HepG2 (cell line): ENCODE data around the gene LAMA5. TPM values are rescaled to one million over a fixed set of nuclear protein-coding genes. Genes with fewer than 3 reads are reported as not detected.
A peak's percentile ranks its signal among the peaks of the same experiment; 100 is the strongest.

Experiments used
- ATF7-NPFF ChIP-seq: sonication (generic); formaldehyde crosslinking; IDR thresholded peaks from 2 replicates; pipeline ENCODE4 v1.8.1; 2023; ENCODE audit warnings: mild to moderate bottlenecking, low read depth, missing genetic modification reagents, moderate library complexity
- CENPX ChIP-seq: sonication (generic); formaldehyde crosslinking; IDR thresholded peaks from 2 replicates; pipeline ENCODE4 v1.9.0; 2021; ENCODE audit warnings: mild to moderate bottlenecking, missing genetic modification reagents, moderate library complexity
- GPBP1L1 ChIP-seq: sonication (generic); formaldehyde crosslinking; IDR thresholded peaks from 2 replicates; pipeline ENCODE4 v1.5.0; 2020; ENCODE audit warnings: mild to moderate bottlenecking, missing genetic modification reagents
- HHEX ChIP-seq: IDR thresholded peaks from 2 replicates; pipeline ENCODE4 v1.6.1; 2016; ENCODE audit warnings: control low read depth
- HOMEZ ChIP-seq: IDR thresholded peaks from 2 replicates; pipeline ENCODE4 v1.6.1; 2016; ENCODE audit warnings: low read depth
- NCOA1 ChIP-seq: sonication (generic); formaldehyde crosslinking; IDR thresholded peaks from 2 replicates; pipeline ENCODE4 v1.9.0; 2021; ENCODE audit warnings: missing genetic modification reagents
- NFATC3 ChIP-seq: sonication (generic); formaldehyde crosslinking; IDR thresholded peaks from 2 replicates; pipeline ENCODE4 v1.5.1; 2020; ENCODE audit warnings: mild to moderate bottlenecking, missing genetic modification reagents
- POLR2AphosphoS5 ChIP-seq: IDR thresholded peaks from 2 replicates; pipeline ENCODE4 v1.6.1; 2012; ENCODE audit warnings: low read depth, low read length
- RXRA ChIP-seq: sonication (generic); formaldehyde crosslinking; IDR thresholded peaks from 2 replicates; pipeline ENCODE4 v1.5.1; 2020; ENCODE audit warnings: missing genetic modification reagents
- TBX3 ChIP-seq: fragments of 450-650 bp; IDR thresholded peaks from 2 replicates; pipeline ENCODE4 v1.6.1; 2017; ENCODE audit warnings: antibody characterized with exemption, mild to moderate bottlenecking, inconsistent platforms, borderline replicate concordance
- WIZ ChIP-seq: sonication (generic); formaldehyde crosslinking; IDR thresholded peaks from 2 replicates; pipeline ENCODE4 v1.5.1; 2020; ENCODE audit warnings: mild to moderate bottlenecking, missing genetic modification reagents
- ZBTB14 ChIP-seq: sonication (generic); formaldehyde crosslinking; IDR thresholded peaks from 2 replicates; pipeline ENCODE4 v1.4.0; 2020; ENCODE audit warnings: missing genetic modification reagents
- ZBTB33 ChIP-seq: sonication (generic); formaldehyde crosslinking; IDR thresholded peaks from 2 replicates; pipeline ENCODE4 v1.4.0; 2020; ENCODE audit warnings: missing genetic modification reagents
- ZNF143 ChIP-seq: sonication (generic); formaldehyde crosslinking; IDR thresholded peaks from 2 replicates; pipeline ENCODE4 v1.4.0; 2020; ENCODE audit warnings: missing genetic modification reagents
- ZNF335 ChIP-seq: sonication (generic); formaldehyde crosslinking; IDR thresholded peaks from 2 replicates; pipeline ENCODE4 v1.4.0; 2020; ENCODE audit warnings: missing genetic modification reagents
- ZNF33B ChIP-seq: sonication (generic); formaldehyde crosslinking; IDR thresholded peaks from 2 replicates; pipeline ENCODE4 v1.5.1; 2020; ENCODE audit warnings: mild to moderate bottlenecking, missing genetic modification reagents
- ZNF34 ChIP-seq: sonication (generic); formaldehyde crosslinking; IDR thresholded peaks from 2 replicates; pipeline ENCODE4 v1.4.0; 2020; ENCODE audit warnings: mild to moderate bottlenecking, missing genetic modification reagents, borderline replicate concordance
- polyA plus RNA-seq, 8 experiments: library from polyadenylated mRNA; depleted of rRNA in 3 of 8; stranded (reverse) in 7 of 8; unstranded in 1 of 8; fragments of >200 nt; fragmentation: Illumina TruSeq in 4 of 8; extraction: Trizol in 4 of 8; gene quantifications; 2 replicates each; pipeline versions ENCODE4 v1.2.1 to v1.2.3, GENCODE V29; 2011 to 2016; ENCODE audit warnings: low read depth in 4 of 8, missing spikeins in 1 of 8, mixed read lengths in 1 of 8; ENCODE audit not compliant: insufficient read depth in 1 of 8
- total RNA-seq, 5 experiments: library from RNA; depleted of rRNA; stranded (reverse); fragments of >200 nt; fragmentation: Illumina TruSeq; extraction: Trizol; gene quantifications; 2 replicates each; pipeline ENCODE4 v1.2.3, GENCODE V29; 2016; ENCODE audit warnings: low read depth in 1 of 5
- TF ChIP-seq, protein P1 (sequence below): sonication (generic); formaldehyde crosslinking; IDR thresholded peaks from 2 replicates; pipeline ENCODE4 v1.4.0; 2020; ENCODE audit warnings: mild to moderate bottlenecking, low read depth, missing genetic modification reagents
- TF ChIP-seq, protein P2 (sequence below): sonication (generic); formaldehyde crosslinking; conservative IDR thresholded peaks from 2 replicates; pipeline ENCODE4 v1.4.0; 2020; ENCODE audit warnings: missing genetic modification reagents
- TF ChIP-seq, protein P3 (sequence below): sonication (generic); formaldehyde crosslinking; IDR thresholded peaks from 2 replicates; pipeline ENCODE4 v1.8.1; 2023; ENCODE audit warnings: mild to moderate bottlenecking, inconsistent platforms, moderate library complexity, missing genetic modification reagents, borderline replicate concordance

LAMA5 gene
- total and polyA plus RNA-seq, 2 of the 13 experiments (the other 11 are each of a cell fraction or from before 2014, with no cell fraction given) = 21.0 to 44.7 TPM

- TF ChIP-seq ATF7-NPFF (CRISPR knock-in tag) (peak; percentile 92), ZNF34 (CRISPR knock-in tag) (0 out of 2 replicates have a peak, but pooled peaks have one; percentile 29), HOMEZ (CRISPR knock-in tag) (peak; percentile 66), RXRA (peak; percentile 83; the same call in 1 of the 2 replicates), NFATC3 (CRISPR knock-in tag) (peak; percentile 91; the same call in 1 of the 2 replicates), NCOA1 (CRISPR knock-in tag) (peak; percentile 20; the same call in 1 of the 2 replicates), TBX3 (peak; percentile 59; the same call in 1 of the 2 replicates), GPBP1L1 (CRISPR knock-in tag) (no peak), ZBTB33 (CRISPR knock-in tag) (peak; percentile 94), WIZ (CRISPR knock-in tag) (no peak), HHEX (CRISPR knock-in tag) (no peak), ZBTB14 (CRISPR knock-in tag) (0 out of 2 replicates have a peak, but pooled peaks have one; percentile 12), POLR2AphosphoS5 (0 out of 2 replicates have a peak, but pooled peaks have one; percentile 3), CENPX (CRISPR knock-in tag) (no peak), ZNF143 (peak; percentile 61), ZNF33B (CRISPR knock-in tag) (no peak; the same call in none of the 2 replicates), ZNF335 (CRISPR knock-in tag) (peak; percentile 90)
- TF ChIP-seq, protein P1, sequence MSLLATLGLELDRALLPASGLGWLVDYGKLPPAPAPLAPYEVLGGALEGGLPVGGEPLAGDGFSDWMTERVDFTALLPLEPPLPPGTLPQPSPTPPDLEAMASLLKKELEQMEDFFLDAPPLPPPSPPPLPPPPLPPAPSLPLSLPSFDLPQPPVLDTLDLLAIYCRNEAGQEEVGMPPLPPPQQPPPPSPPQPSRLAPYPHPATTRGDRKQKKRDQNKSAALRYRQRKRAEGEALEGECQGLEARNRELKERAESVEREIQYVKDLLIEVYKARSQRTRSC (CRISPR knock-in tag) = no peak
- TF ChIP-seq, protein P2, sequence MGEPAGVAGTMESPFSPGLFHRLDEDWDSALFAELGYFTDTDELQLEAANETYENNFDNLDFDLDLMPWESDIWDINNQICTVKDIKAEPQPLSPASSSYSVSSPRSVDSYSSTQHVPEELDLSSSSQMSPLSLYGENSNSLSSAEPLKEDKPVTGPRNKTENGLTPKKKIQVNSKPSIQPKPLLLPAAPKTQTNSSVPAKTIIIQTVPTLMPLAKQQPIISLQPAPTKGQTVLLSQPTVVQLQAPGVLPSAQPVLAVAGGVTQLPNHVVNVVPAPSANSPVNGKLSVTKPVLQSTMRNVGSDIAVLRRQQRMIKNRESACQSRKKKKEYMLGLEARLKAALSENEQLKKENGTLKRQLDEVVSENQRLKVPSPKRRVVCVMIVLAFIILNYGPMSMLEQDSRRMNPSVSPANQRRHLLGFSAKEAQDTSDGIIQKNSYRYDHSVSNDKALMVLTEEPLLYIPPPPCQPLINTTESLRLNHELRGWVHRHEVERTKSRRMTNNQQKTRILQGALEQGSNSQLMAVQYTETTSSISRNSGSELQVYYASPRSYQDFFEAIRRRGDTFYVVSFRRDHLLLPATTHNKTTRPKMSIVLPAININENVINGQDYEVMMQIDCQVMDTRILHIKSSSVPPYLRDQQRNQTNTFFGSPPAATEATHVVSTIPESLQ (CRISPR knock-in tag) = peak; percentile 98
- TF ChIP-seq, protein P3, sequence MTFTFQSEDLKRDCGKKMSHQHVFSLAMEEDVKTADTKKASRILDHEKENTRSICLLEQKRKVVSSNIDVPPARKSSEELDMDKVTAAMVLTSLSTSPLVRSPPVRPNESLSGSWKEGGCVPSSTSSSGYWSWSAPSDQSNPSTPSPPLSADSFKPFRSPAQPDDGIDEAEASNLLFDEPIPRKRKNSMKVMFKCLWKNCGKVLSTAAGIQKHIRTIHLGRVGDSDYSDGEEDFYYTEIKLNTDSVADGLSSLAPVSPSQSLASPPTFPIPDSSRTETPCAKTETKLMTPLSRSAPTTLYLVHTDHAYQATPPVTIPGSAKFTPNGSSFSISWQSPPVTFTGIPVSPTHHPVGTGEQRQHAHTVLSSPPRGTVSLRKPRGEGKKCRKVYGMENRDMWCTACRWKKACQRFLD (CRISPR knock-in tag) = peak; percentile 60; the same call in 1 of the 2 replicates
These were observed 65.3 kb downstream of the LAMA5 start (continued) for GRCh38 chr20:62301773-62302340.
